Lower leg skin (tissue), 4 donors: ENCODE results near the gene GRIP2. TPM values are rescaled to one million over a fixed set of nuclear protein-coding genes. Genes with fewer than 3 reads are reported as not detected.
A peak's percentile ranks its signal among the peaks of the same experiment; 100 is the strongest.

Experiments used
- DNase-seq, 2 donors: peaks; one replicate each; pipeline ENCODE4 v3.0.0-alpha.2; 2019; ENCODE audit warnings: low spot score in 2 of 2
- H3K4me3 ChIP-seq: fragments of 200-600 bp; sonication (generic); 2 replicates; pipeline ENCODE4 v1.5.1; 2017; ENCODE audit warnings: mild to moderate bottlenecking, low read depth; ENCODE audit not compliant: poor library complexity, severe bottlenecking
- CTCF ChIP-seq, 3 donors: fragments of 450-650 bp; IDR thresholded peaks; one replicate each; pipeline ENCODE4 v1.5.1; 2016; ENCODE audit warnings: antibody characterized with exemption in 3 of 3, mild to moderate bottlenecking in 3 of 3, moderate library complexity in 2 of 3
- POLR2A ChIP-seq, 2 donors: fragments of 450-650 bp; IDR thresholded peaks; one replicate each; pipeline ENCODE4 v1.6.1; 2016 to 2017; ENCODE audit warnings: antibody characterized with exemption in 2 of 2, mild to moderate bottlenecking in 1 of 2, moderate library complexity in 1 of 2
- WGBS, 2 donors: methylation state at CpG; one replicate each; pipeline ENCODE4 v1.1.5; 2018; 5-methylcytosine and 5-hydroxymethylcytosine counted together
- intact Hi-C: fragments of 100-400 bp; cut with DNase I; formaldehyde crosslinking; loops from one replicate; pipeline ENCODE4 v1.15.0; 2023; ENCODE audit warnings: low total_unique reads
- total RNA-seq, 4 donors: library from RNA; depleted of rRNA; stranded (reverse); fragments of >200 nt; gene quantifications; one replicate each; pipeline ENCODE4 v1.1.0, GENCODE V29; 2016

GRIP2 gene
- total RNA-seq, 4 donors from 2014 or later, result 0.89 to 5.2 (median 2.3) TPM

- TF ChIP-seq POLR2A (IDR thresholded peaks at IDR 0.05) (no peak), CTCF (IDR thresholded peaks at IDR 0.05) (no peak)
- intact Hi-C loops, result no loop called here
- H3K4me3 ChIP-seq, result no peak overlapping the region
- 84 to 88% methylated on average over 10 to 14 of the region's 17 CpGs for WGBS, 2 donors
- peak in 1 of 2 donors; percentile 64 for DNase-seq
Observed at GRCh38 chr3:14514323-14514720, 25.8 kb downstream of the GRIP2 start.

GRCh38 chr3:14513566-14514322 lies 26.4 kb downstream of the GRIP2 start:
- no peak overlapping the region for H3K4me3 ChIP-seq
- no peak for TF ChIP-seq POLR2A (IDR thresholded peaks at IDR 0.05)
- TF ChIP-seq CTCF (IDR thresholded peaks at IDR 0.05), result no peak
- intact Hi-C loops, result no loop called here
- WGBS, 2 donors, result 81 to 86% methylated on average over 18 of the region's 18 CpGs
- peak in 1 of 2 donors; percentile 76 for DNase-seq

- WGBS, 2 donors, result 66 to 81% methylated on average over 9 of the region's 9 CpGs
- peak in 1 of 2 donors; percentile 65 for DNase-seq
- TF ChIP-seq CTCF (IDR thresholded peaks at IDR 0.05) (no peak), POLR2A (IDR thresholded peaks at IDR 0.05) (no peak)
- intact Hi-C loops, result no loop called here
- H3K4me3 ChIP-seq, result no peak overlapping the region
Observed at GRCh38 chr3:14512942-14513327, 27.2 kb downstream of the GRIP2 start.

- intact Hi-C loops, result no loop called here
- WGBS, 2 donors, result 79 to 82% methylated on average over 13 to 18 of the region's 19 CpGs
- peak in 1 of 2 donors; percentile 74 for DNase-seq
- H3K4me3 ChIP-seq, result no peak overlapping the region
- TF ChIP-seq POLR2A (IDR thresholded peaks at IDR 0.05), result no peak
Observed at GRCh38 chr3:14512281-14512941, 27.7 kb downstream of the GRIP2 start.

GRCh38 chr3:14511623-14512280 lies 28.4 kb downstream of the GRIP2 start:
- TF ChIP-seq POLR2A (IDR thresholded peaks at IDR 0.05), result no peak
- TF ChIP-seq CTCF (IDR thresholded peaks at IDR 0.05), result no peak
- DNase-seq, result peak in 1 of 2 donors; percentile 76

More at GRCh38 chr3:14511623-14512280, 28.4 kb downstream of the GRIP2 start:
- 71 to 79% methylated on average over 12 of the region's 12 CpGs for WGBS, 2 donors
- H3K4me3 ChIP-seq, result no peak overlapping the region
- intact Hi-C loops, result no loop called here
